ENCODE measurements around the gene PTPN5.
A peak's percentile ranks its signal among the peaks of the same experiment; 100 is the strongest.

The PTPN5 gene

DNA sequence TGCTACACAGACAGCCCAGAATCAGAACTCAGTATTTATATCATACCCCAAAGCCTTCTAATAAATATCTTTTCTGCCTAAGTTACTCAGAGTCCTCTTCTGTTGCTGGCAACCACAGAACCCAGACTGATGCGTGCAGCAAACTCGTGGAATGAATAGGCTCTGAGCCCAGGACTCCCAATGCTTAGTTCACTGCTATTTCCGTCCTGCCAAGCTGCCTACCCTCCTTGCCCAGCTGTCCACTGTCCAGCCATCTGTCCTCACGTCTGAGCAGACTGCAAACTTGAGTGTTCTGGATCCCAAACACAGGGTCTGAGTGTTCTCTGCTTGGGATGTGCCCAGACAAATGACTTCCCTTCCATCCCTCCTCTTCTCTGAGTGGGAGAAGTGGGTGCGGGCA, 19.4 kb downstream of the PTPN5 start:
- no peak for DNase-seq

DNA sequence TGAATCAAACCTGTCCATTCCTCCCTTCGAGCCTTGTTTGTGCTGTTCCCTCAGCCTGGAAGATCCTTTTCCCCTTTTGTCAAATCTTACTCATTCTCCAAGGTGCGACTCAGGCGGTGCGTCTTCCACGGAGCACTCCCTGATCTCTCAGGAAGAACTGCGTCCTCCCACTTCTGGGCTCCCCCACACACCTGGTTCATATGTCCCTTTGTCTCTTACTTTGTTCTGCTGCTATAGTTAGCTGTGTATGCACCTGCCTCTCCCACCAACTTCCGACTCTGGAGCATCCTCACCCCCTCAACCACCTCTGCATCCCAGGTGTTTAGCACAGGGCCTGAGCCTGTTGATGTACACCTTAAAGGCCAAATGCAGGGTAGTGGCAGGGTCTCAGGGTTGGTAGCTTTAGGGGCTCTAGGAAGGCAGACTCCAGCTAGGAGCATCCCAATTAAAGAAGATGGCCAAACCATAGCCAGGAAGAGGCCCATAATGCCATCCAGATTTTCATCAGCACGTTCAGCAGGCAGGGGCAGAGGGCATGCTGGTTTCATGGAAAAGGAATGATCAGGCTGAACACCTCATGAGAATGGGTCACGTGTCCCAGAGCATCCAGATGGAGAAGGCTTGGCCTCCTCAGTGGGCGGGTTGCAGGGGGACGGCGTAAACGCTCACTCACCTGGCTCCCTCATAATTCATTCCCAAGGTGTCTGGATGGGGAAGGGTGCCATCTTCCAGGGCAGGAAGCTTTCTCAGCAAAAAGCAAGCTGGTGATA, 20.1 kb downstream of the PTPN5 start:
- DNase-seq = no peak

- no peak for DNase-seq
Observed at GRCh38 chr11:18770479-18771125, 21.0 kb downstream of the PTPN5 start.

DNA sequence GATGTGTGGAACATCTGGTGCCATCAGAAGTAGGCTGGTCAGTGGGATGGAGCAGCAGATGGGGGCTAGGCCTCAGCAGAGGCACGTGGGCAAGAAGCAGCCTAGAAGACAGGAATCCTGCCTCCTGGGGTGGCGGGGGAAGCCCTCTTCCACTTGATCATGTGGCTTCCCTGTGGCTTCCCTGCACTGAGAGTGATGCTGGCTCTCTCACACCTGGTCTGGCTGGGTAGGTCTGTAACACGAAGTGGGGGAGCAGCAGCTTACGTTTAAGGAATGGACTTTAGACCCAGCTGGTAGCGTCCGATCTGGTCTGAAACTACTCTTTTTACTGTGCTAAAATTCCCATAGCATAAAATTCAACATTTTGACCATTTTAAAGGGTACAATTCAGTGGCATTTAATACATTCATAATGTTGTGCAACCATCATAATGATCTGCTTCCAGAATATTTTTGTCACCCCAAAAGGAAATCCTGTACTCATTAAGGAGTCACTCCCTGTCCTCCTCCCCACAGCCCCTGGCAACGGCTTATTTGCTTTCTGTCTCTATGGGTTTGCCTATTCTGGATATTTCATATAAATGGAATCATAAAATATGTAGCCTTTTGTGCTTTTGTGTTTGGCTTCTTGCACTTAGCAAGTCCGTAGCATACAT, 21.7 kb downstream of the PTPN5 start:
- no peak for DNase-seq

DNA sequence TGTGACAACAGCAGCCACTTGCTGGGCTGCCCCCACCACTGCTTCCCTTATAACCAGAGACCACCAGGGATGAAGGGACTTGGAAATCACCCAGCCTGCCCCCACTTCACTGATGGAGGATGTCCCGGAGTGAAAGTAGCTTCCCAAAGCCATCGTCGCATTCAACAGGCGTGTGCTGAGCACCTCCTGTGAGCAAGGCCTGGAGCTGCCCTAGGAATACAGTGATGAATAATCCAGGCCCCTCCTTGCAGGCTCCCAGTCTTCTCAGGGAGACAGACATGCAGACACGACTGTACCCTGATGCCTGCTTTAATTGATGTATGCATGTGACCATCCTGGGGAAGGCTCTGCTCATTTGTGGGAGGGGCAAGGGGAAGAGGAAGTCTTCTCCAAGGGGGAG, 22.6 kb downstream of the PTPN5 start:
- no peak for DNase-seq

- DNase-seq = no peak
Observed at GRCh38 chr11:18768472-18768901, 23.1 kb downstream of the PTPN5 start.

- DNase-seq = no peak
Observed at GRCh38 chr11:18766015-18766414, 25.6 kb downstream of the PTPN5 start.

- DNase-seq = no peak
Observed at GRCh38 chr11:18765554-18765953, 26.0 kb downstream of the PTPN5 start.

DNA sequence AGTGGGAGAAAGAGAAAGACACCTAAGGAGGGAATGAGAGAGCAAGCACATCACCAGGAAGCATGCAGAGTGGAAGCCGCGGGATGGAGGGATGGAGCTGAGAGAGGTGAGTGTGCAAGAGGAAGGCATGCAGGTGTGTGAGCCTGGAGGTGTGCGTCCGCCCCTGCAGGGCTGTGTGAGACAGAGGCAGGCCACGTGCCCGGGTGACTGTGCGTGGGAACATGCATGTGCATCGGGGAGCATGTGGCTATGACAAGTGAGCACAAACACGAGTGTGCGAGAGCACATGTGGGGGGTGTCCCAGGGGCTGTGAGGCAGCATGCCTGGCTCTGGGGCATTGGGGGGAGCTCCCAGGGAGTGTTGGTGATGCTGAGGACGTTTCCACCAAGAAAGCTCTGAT, 29.9 kb downstream of the PTPN5 start:
- DNase-seq = no peak

- no peak for DNase-seq
Observed at GRCh38 chr11:18761144-18761543, 30.5 kb downstream of the PTPN5 start.

DNA sequence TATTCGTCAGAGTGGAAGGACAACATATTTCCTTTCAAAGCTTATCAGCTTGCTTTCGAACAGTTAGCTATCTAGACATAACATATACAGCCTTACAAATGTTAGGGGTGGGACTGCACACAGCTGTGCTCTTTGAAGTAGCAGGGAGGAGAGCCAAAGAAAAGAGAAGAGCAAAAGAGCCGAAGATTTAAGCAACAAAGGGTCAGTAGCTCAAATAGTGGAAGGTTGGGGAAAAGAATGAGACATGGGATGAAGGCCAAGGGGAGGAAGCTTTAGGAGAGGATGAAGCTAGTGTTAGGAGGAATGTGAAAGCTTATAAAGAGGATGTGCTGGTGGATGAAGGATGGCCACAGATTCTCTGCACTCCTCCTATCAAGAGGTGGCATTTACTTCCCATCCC, 33.8 kb downstream of the PTPN5 start:
- no peak for DNase-seq

DNA sequence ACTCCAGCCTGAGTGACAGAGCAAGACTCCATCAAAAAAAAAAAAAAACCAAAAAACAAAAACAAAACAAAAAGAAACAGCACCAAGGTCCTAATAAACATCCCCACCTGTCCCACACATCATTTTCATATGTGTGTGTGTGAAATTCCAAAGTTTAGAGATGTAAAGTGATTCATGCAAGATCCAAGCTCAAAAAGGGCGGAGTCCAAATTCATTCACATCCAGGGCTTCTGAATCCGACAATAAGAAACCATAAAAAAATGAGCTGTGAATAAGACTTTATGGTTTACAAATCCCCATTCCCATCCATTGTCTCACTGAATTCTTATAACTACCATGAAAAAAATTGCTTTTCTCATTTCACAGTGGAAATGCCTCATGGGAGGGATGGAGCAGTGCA, 34.7 kb downstream of the PTPN5 start:
- DNase-seq = no peak

DNA sequence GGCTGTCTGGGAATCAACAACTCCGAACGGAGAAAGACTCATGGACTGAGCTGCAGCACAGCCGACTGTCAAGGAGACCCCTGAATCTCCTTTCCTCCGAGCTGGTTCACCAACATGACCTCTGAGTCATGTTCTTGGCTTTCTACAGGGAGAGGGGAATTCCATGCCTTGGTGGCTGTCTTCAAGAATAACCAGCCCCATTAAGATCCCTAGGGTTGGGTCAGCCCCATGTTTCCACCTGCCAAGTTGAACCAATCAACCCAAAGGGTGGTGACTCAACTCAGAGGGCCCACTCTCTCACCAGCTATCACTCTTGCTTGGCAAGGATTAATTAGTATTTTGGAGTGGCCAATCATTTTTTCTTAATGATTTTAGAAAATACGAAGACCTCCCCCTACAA, 37.3 kb downstream of the PTPN5 start:
- no peak for DNase-seq

- DNase-seq = no peak
Observed at GRCh38 chr11:18752502-18752901, 39.1 kb downstream of the PTPN5 start.

DNA sequence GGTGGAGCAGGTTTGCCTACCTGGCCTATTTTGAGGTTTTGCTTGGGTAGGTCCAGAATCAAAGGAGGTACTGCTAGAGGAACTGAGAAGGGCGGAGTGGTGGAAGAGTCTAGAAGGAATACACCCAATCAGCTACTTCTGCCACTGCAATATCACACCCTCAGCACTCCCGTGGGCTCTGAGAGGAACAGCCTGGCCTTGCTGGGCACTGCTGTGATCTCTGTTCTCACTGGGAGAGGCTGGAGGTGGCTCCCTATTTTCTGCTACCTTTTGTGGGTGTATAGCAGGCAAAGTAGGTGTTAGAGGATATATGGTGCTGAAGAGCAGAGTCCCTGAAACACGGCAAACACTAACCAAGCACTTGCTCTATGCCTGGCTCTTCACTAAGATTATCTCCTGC, 40.7 kb downstream of the PTPN5 start:
- DNase-seq = no peak

DNA sequence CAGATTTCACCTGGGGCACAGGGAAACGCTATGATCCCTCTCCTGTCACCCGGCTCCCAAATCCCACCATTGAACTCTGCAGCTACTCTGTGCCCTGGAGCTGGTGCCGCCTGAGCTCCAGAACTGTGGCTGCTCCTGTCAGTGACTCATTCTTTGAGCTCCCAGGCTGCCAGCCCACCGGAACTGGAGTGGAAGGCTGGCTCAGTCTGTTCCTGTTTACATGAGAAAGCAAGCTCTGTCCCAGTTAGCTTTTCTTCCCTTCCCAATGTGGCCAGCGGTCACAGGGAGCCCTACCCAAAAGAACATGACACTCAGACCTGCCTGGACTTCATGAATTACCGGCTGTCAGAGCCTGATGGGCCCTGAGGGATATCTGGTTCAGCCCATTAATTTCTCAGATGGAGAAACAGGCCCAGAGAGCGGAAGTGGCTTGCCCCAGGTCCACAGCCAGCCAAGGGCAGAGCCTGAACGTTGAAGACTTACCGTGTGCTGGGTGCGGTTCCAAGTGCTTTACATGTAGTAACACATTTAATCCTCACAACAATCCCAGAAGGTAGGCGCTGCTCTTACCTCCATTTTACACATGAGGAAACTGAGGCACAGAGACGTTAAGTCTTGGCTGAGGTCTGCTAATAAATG, 41.8 kb downstream of the PTPN5 start:
- peak; percentile 51 for DNase-seq

GRCh38 chr11:18748766-18749365, 42.7 kb downstream of the PTPN5 start:
- DNase-seq = no peak

GRCh38 chr11:18745251-18745650, 46.3 kb downstream of the PTPN5 start:
- no peak for DNase-seq

- no peak for DNase-seq
Observed at GRCh38 chr11:18743900-18744514, 47.6 kb downstream of the PTPN5 start.

GRCh38 chr11:18743365-18743764, 48.2 kb downstream of the PTPN5 start:
- DNase-seq = no peak

DNA sequence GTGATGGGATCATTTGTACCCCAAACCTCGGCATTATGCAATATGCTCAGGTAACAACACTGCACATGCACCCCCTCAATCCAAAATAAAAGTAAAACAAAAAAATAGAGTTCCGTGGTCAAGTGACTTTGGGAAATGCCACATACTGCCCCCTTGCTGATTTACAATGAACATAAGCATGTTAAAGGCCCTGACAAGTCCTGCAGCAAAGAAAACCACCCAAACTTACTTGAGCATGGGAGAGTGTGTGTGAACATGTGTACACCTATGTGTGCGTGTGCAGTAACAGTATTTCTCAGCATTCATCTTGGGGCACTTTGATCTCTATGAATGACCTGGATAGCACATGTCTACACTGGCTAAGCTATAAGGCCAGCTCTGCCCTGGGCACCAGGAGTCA, 49.8 kb downstream of the PTPN5 start:
- no peak for DNase-seq

GRCh38 chr11:18739685-18740084, 51.9 kb downstream of the PTPN5 start:
- no peak for DNase-seq

- DNase-seq = no peak
Observed at GRCh38 chr11:18737642-18738041, 54.0 kb downstream of the PTPN5 start.
